ENCODE results near the gene ZP1.

ZP1 gene

GRCh38 chr11:60912851-60913528, 45.6 kb downstream of the ZP1 start:
- no peak for DNase-seq

- peak; percentile 94 for DNase-seq
These were observed 46.7 kb downstream of the ZP1 start, which contains the start of gene TMEM109 for GRCh38 chr11:60913793-60914632. Gene TMEM109, plus strand, starts transcription at chr11:60914158. Its CDS starts 5,536 bp downstream, at chr11:60919694.

- peak; percentile 63 for DNase-seq
These were observed 47.4 kb downstream of the ZP1 start for GRCh38 chr11:60914633-60915247.

- DNase-seq, result no peak
These were observed 48.0 kb downstream of the ZP1 start for GRCh38 chr11:60915248-60915914.

GRCh38 chr11:60916669-60917206, 49.4 kb downstream of the ZP1 start:
- DNase-seq, result no peak

- DNase-seq, result no peak
These were observed 49.9 kb downstream of the ZP1 start for GRCh38 chr11:60917267-60917666.

GRCh38 chr11:60918251-60918938, 51.1 kb downstream of the ZP1 start:
- DNase-seq, result no peak

GRCh38 chr11:60918939-60919265, 51.6 kb downstream of the ZP1 start:
- no peak for DNase-seq

GRCh38 chr11:60919320-60919719, 52.0 kb downstream of the ZP1 start:
- DNase-seq, result no peak

GRCh38 chr11:60919956-60920355, 52.6 kb downstream of the ZP1 start:
- no peak for DNase-seq

- no peak for DNase-seq
These were observed 53.9 kb downstream of the ZP1 start for GRCh38 chr11:60921259-60921658.

- no peak for DNase-seq
These were observed 54.5 kb downstream of the ZP1 start for GRCh38 chr11:60921777-60922335.

GRCh38 chr11:60922906-60923305, 55.6 kb downstream of the ZP1 start:
- DNase-seq, result no peak

GRCh38 chr11:60923326-60923725, 56.0 kb downstream of the ZP1 start:
- DNase-seq, result no peak

- DNase-seq, result no peak
These were observed 56.4 kb downstream of the ZP1 start for GRCh38 chr11:60923800-60924109.

- DNase-seq, result peak; percentile 91
These were observed 57.0 kb downstream of the ZP1 start, which contains the start of gene TMEM132A for GRCh38 chr11:60924110-60924905. Gene TMEM132A, plus strand, starts transcription at chr11:60924460. Its CDS starts 174 bp downstream, at chr11:60924634.

Data from DMS53 (cell line).